Nephron progenitor cell (in vitro differentiated cells): ENCODE data around the gene ARMC3.
A peak's percentile ranks its signal among the peaks of the same experiment; 100 is the strongest.

Experiments
- DNase-seq: peaks from one replicate; pipeline ENCODE4 v3.0.0; 2021
- H3K27ac Mint-ChIP-seq: 2 replicates; pipeline ENCODE4 v1.8.0; 2021; ENCODE audit warnings: mild to moderate bottlenecking, moderate library complexity, mixed read lengths
- H3K27me3 Mint-ChIP-seq: 2 replicates; pipeline ENCODE4 v1.8.0; 2021; ENCODE audit warnings: mild to moderate bottlenecking, low read depth, mixed read lengths; ENCODE audit not compliant: poor library complexity
- H3K36me3 Mint-ChIP-seq: 2 replicates; pipeline ENCODE4 v1.8.0; 2021; ENCODE audit warnings: low read depth, mixed read lengths
- H3K4me1 Mint-ChIP-seq: 2 replicates; pipeline ENCODE4 v1.8.0; 2021; ENCODE audit warnings: mixed read lengths
- H3K4me3 Mint-ChIP-seq: 2 replicates; pipeline ENCODE4 v1.8.0; 2021; ENCODE audit warnings: mild to moderate bottlenecking, moderate library complexity, mixed read lengths
- H3K9me3 Mint-ChIP-seq: 2 replicates; pipeline ENCODE4 v1.8.0; 2021; ENCODE audit warnings: mild to moderate bottlenecking, moderate library complexity, mixed read lengths
- CTCF ChIP-seq: fragments of 200-600 bp; sonication (generic); IDR thresholded peaks from 2 replicates; pipeline ENCODE4 v1.5.0; 2021; ENCODE audit warnings: antibody characterized with exemption

Gene ARMC3

GRCh38 chr10:23046027-23046426 lies 118.2 kb downstream of the ARMC3 start:
- H3K36me3 Mint-ChIP-seq: no peaks in the 10 kb centered on the region
- no peaks in the 10 kb centered on the region for H3K27me3 Mint-ChIP-seq
- H3K27ac Mint-ChIP-seq: peak overlapping the region; percentile 84
- no peak for TF ChIP-seq CTCF
- peaks cover 30% of the 10 kb centered on the region for H3K4me1 Mint-ChIP-seq
- no peak for DNase-seq
- H3K4me3 Mint-ChIP-seq: no peak overlapping the region
- peaks cover 5% of the 10 kb centered on the region for H3K9me3 Mint-ChIP-seq

- no peak overlapping the region for H3K4me3 Mint-ChIP-seq
- no peak for DNase-seq
- H3K9me3 Mint-ChIP-seq: peaks cover 6% of the 10 kb centered on the region
- H3K27me3 Mint-ChIP-seq: peaks cover 2% of the 10 kb centered on the region
- TF ChIP-seq CTCF: no peak
- H3K4me1 Mint-ChIP-seq: peaks cover 44% of the 10 kb centered on the region
- peak overlapping the region; percentile 66 for H3K27ac Mint-ChIP-seq
- no peaks in the 10 kb centered on the region for H3K36me3 Mint-ChIP-seq
Observed at GRCh38 chr10:23047201-23048050, 119.6 kb downstream of the ARMC3 start.

- Mint-ChIP-seq H3K9me3 (peaks cover 3% of the 10 kb centered on the region), H3K36me3 (no peaks in the 10 kb centered on the region)
- TF ChIP-seq CTCF: no peak
Observed at GRCh38 chr10:23048191-23048590, 120.3 kb downstream of the ARMC3 start.

GRCh38 chr10:23051278-23051677 lies 123.4 kb downstream of the ARMC3 start:
- peak overlapping the region; percentile 89 for H3K27ac Mint-ChIP-seq
- no peak for TF ChIP-seq CTCF
- H3K36me3 Mint-ChIP-seq: no peaks in the 10 kb centered on the region
- H3K4me3 Mint-ChIP-seq: no peak overlapping the region
- peaks cover 69% of the 10 kb centered on the region for H3K4me1 Mint-ChIP-seq
- no peak for DNase-seq
- H3K27me3 Mint-ChIP-seq: peaks cover 6% of the 10 kb centered on the region
- H3K9me3 Mint-ChIP-seq: peaks cover 3% of the 10 kb centered on the region

More at GRCh38 chr10:23048191-23048590, 120.3 kb downstream of the ARMC3 start:
- DNase-seq: no peak
- Mint-ChIP-seq H3K4me3 (no peak overlapping the region), H3K4me1 (peaks cover 52% of the 10 kb centered on the region), H3K27ac (no peak overlapping the region), H3K27me3 (peaks cover 2% of the 10 kb centered on the region)

- no peak for TF ChIP-seq CTCF
- Mint-ChIP-seq H3K9me3 (peaks cover 3% of the 10 kb centered on the region), H3K36me3 (no peaks in the 10 kb centered on the region), H3K27me3 (peaks cover 6% of the 10 kb centered on the region), H3K4me1 (peaks cover 69% of the 10 kb centered on the region), H3K27ac (peak overlapping the region; percentile 89), H3K4me3 (no peak overlapping the region)
- no peak for DNase-seq
Observed at GRCh38 chr10:23051855-23052331, 124.0 kb downstream of the ARMC3 start.

GRCh38 chr10:23053036-23053435 lies 125.2 kb downstream of the ARMC3 start:
- no peak overlapping the region for H3K27ac Mint-ChIP-seq
- peaks cover 3% of the 10 kb centered on the region for H3K9me3 Mint-ChIP-seq
- no peak overlapping the region for H3K4me3 Mint-ChIP-seq
- no peaks in the 10 kb centered on the region for H3K36me3 Mint-ChIP-seq
- peaks cover 6% of the 10 kb centered on the region for H3K27me3 Mint-ChIP-seq
- no peak for TF ChIP-seq CTCF
- no peak for DNase-seq
- peaks cover 60% of the 10 kb centered on the region for H3K4me1 Mint-ChIP-seq
